AML-193 (cell line): ENCODE results near the gene MOB3B.
"Not testable (repeated sequence)": the region's sequence is repeated elsewhere in the genome, so short reads cannot be mapped to it uniquely, and the experiment has no call there.

Source experiments
- DNase-seq, 2 experiments: peaks; one replicate each; lab custom pipeline; 2025; lab: John Stamatoyannopoulos, UW

The MOB3B gene

DNA sequence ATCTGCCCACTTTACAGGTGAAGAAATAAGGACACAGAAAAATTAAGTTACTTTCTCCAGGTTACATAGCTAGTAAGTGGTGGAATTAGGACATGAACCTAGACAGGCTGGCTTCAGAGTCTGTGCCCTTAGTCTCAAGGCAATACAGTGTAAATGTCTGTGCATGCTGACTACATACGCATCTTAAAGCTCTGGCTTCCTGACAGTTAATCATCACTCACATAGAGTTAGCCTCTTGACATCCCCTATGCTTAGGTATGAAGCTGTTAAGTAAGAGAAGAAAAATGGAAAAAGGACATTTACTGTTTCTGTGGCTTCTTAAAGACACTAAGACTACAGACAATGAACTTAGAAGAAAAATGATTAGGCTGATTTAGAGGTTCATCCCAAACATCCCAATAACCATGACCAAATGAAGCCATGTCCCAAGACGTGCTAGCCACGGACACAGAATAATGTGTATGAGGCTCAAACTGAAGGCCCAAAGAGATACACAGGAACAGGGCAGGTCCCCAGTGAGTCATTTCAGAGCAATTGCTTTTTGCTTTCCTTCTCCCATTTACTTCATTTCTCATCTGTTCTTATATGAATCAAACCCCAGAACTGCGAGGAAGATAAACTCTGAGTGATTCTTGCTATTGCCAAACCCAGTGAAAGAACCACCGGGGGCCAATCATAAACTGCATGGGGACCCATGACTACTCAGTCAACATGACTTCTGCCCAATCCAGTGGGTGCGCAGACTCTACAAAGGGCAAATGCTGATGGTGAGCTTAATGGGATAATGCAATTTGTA is 105.5 kb downstream of the MOB3B start:
- DNase-seq = no peak

DNA sequence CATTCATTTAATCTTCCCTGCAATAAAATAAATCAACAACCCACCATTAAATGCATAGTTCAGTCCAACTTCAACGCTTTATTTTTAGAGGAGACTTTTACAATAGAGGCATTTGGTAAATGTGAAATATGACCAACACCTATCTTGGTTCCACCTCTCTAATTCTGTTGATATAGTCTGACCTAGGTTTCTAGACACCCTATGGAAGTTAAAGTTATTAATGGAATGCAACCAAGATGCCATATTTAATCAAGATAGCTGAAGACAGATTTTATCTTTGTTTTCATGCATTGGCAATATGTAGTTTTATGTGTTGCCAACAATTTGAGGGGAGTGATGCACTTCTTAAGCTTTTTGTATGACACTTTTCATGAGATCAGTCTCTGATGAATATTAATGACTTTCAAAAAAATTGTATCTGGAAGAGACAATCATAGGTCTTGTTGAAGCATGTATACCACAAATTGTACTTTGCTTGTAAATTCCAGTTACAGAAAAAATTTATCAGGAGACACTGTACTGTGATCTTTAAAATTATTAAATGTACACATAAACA is 107.3 kb downstream of the MOB3B start:
- DNase-seq = no peak

DNA sequence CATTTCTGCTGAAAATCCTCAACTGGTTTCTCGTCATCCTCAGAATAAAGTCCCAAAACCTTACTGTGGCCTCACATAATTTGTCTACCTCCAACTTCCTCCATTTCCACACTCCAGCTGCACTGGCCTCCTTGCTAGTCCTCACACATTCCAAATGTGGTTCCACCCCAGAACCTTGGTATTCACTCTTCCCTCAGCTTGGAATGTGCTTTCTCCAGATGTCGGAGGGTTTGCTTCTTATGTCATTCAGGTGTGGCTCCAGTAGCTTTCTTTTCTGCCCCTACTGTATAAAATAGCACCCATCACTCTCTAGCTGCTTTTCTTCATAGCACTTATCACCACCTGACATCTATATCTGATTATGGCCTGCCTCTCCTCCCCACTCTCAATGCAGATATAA is 108.0 kb downstream of the MOB3B start:
- no peak for DNase-seq

DNA sequence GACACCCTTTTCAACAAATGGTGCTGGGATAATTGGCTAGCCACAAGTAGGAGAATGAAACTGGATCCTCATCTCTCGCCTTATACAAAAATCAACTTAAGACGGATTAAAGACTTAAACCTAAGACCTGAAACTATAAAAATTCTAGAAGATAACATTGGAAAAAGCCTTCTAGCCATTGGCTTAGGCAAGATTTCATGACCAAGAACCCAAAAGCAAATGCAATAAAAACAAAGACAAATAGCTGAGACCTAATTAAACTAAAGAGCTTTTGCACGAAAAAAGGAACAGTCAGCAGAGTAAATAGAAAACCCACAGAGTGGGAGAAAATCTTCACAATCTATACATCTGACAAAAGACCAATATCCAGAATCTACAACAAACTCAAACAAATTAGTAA is 110.1 kb downstream of the MOB3B start:
- not testable (repeated sequence) for DNase-seq

DNA sequence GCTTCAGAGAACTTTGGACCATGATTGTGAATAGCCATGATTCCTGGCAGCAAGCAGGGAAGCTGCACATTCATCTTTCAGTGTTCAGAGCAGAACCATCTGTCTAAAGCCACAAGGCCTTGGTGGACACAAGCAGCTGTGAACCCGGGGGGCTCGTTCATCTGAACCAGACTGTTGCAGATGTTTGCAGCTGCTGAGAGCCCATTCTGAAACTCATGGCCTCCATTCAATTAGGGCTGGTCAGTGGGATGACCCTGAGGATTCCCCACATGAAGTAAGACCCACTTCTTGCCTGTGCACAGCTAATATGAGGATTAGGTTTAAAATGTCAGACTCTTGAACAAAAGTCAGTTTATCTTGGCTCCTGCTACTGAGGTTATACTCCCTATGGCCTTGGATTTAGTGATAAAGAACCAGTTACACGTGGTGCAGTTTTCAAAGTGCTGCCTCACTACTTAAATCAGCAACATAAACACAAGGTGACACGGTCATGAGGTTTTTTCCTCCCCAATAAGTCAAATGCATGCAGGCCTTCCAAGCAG is 115.3 kb downstream of the MOB3B start:
- DNase-seq = no peak

DNA sequence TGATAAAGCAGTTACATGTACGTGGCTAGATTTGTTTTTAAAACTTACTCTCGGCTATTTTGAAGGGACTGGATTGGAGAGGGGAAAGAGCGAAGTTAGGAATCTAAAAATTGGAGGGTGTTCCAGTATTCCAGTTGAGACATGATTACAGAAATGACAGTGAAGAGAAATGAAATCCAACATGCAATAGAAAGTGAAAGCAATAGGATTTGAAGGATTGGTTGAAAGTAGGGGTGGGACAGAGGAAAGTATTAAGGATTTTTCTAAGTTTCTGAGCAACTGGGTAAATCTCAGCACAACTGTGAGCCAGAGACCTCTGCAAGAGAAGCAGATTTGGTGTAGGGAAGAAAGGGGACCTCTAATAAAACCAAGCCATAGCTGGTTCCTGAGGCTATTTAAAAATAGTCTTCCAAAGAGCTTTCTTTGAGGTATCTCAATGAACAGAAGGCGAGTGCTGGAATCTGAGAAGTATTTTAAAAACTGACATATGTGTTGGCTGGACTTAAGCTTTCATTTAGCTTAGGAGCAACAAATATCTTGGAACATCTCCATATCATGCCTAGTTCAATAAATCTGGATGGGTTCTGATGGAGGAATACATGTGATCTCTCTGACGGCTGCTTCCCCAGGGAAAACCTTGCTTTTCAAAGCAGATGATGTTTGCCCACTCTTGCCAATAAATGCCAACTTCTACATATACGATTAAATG is 115.9 kb downstream of the MOB3B start:
- no peak for DNase-seq

DNA sequence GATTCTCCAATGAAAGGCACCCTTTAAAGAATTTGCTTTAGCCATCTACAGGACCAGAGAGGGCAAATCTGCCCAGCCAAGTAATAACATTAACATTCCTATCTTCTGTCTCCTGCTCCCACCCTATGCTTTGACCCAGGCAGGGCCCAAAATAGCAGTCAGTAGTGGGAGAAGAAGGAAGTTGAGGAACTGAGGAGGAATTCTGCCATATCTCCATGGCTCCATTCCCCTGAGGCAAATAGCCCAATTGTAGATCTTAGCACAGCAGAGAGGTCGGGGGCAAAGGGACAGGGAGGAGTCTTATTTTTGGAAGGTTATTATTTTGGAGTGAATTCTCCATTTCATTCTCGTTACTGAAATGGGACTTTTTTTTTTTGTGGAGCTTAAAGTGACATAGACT is 116.7 kb downstream of the MOB3B start:
- no peak for DNase-seq

DNA sequence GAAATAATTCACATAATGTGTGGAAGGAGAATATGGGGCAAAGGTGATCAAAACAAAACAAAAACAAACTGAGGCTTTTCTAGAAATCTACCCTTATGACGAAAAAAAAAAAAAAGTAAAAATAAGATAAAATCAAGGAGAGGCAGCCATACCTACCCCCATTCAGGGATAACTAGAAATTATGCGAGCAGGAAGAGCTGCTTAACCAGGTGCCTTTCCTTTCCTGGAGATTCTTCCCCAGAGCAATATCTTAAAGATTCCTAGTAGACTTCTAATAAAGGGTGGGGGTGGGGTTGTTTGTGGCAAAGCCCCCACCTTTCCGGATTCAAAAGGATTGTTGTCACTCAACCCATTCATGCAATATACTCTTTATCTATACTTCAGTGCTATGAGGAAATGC is 117.5 kb downstream of the MOB3B start:
- DNase-seq = no peak

DNA sequence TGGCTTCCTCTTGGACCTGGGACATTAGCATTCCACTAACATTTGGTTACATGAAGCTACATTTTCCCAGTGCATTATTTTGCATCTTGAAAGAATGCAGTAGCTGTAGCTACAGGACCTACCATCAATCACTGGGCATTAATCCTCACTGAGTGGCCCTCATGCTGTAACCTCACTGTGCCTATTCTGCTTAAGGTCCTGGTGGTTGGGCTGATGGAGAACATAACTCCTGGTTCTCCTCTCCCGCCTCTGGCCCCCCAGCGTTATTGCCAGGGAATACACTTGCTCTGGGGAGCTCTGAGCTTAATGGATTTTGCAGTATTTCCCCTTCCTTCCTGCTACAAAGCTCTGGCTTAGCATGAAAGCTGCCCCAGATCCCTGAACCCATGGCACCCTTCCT is 121.1 kb downstream of the MOB3B start:
- no peak for DNase-seq

DNA sequence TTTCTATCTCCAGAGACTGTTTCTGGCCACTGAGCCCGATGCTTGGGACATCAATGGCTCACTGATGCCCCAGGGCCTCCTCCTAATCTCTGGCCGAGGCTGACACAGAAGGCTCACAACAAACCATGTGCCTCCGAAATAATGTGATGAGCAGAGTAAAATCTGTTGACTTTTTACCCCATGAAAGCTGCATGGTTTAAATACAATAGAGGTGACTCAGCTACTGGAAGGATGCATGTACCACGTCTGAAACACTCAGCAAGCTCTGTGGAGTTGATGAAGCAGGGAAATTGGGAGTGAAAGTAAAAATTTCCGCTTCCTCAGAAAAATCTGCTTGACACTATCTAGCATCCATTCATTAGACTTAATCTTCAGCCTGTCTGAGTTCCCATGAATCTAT is 121.6 kb downstream of the MOB3B start:
- DNase-seq = no peak

DNA sequence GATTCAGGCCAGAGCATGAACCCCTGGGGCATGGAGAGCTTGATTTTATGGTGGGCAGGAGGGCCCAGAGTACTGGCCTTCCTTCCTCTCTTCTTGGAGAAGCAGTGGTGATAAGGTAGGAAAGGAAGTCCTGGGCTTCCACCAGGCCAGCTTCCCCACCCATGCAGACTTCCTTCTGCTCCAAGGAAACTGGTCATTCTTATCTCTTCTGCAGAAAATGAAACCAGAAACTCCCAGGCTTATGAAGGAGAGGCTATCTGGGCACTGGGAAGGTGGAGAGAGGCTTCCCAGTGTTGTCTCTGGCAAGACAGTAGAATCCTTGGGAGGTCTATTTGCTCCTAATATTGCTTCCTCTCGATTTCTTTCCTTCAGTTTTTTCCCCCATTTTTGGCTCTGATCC is 122.1 kb downstream of the MOB3B start:
- DNase-seq = no peak

DNA sequence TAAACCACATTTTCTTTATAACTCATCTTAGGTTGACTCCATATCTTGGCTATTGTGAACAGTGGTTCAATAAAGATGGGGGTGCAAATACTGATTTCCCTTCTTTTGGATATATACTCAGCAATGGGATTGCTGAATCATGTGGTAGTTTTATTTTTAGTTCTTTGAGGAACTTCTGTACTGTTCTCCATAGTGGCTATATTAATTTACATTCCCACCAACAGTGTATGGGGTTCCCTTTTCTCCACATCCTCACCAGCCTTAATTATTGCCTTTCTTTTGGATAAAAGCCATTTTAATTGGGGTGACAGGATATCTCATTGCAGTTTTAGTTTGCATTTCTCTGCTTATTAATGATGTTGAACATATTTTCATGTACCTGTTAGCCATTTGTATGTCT is 125.0 kb downstream of the MOB3B start:
- no peak for DNase-seq

DNA sequence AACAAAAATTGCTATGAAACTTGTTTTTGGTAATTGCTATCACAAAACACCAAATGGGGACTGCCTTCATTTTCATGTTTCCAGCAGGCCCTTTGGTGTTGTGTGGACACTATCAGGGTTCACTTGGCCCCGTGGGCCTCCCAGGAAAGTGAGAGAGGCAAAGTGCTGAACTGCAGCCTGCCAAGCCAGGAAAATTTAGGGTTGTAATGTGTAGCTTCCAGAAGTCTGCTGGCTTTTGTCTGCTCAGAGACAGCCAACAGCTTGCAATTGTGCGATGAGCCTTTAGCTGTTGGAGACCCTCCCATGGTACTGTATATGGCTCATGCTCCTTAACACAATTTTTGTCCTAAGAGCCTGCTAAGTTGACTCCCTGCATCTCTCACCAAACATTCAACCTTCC is 127.0 kb downstream of the MOB3B start:
- no peak for DNase-seq

DNA sequence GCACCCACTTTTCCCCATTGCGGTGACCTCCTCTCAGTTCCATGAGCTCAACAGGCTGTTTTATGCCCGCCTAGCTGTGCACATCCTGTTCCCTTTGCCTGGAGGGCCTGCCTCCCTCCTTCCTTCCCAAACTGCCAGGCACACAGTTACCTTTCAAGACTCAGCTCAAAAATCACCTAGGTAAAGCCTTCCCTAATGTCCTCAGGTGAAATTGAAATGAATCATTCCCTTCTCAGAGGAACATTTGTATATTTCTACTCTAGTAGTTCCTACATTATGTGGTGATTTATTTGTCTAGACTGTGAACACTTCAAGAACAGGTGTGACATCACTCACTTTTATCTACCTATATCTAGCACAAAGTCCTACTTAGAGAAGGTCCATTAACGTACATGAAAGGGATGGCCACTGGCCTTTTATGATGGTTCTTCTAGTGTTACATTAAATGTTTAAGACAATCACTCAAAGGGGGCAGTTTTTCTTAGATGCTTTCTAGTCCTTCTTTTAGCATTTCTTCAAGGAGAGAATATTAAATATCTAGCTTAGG is 129.2 kb downstream of the MOB3B start:
- DNase-seq = no peak

DNA sequence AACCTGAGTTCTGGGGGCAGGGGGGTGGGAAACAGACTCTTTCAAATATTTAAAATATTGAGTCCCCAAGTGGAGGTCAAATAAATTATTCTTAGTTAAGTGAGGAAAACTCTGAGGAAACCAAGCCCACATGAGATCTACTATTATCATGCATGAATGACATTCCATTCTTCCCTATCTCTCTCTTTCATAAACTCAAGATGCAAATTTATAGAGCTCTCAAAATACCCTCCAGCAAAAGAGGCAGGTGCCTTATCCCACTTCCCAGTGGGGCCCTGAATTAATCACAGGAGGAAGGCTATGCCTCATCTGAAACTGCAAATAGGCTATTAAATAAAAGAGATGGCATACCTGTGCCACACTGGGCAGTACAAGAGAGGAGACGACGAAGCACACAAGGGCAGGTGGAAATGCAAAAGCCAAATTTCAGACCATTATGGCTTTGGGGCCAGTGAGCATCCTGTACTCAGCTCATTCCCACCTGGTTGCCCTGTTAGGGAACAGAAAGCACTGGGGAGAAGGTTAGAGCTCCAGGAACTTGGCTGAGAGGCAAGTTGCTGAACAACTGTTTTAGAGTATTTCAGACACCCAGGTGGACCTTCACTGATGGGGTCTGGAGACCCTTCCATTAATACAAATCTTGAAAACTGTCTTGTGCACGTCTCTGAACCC is 130.5 kb downstream of the MOB3B start:
- DNase-seq = no peak

DNA sequence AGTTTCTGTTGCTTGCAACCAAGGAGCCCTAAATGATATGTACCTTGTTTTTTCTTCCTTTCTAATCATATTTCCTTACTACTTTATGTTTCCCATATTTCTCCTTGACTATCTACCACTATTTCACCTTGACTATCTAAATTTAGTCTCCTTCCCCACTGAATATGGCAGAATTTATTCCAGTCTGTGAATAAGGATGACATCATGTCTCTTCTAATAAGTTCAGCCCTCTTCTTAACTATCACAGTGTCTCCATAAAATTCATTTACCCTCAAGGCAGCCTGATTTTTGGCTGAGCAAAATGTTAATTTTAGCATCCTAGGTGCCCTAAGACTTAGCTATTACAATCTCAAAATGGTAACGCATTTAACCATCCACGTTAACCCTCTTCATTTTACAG is 133.1 kb downstream of the MOB3B start:
- no peak for DNase-seq

DNA sequence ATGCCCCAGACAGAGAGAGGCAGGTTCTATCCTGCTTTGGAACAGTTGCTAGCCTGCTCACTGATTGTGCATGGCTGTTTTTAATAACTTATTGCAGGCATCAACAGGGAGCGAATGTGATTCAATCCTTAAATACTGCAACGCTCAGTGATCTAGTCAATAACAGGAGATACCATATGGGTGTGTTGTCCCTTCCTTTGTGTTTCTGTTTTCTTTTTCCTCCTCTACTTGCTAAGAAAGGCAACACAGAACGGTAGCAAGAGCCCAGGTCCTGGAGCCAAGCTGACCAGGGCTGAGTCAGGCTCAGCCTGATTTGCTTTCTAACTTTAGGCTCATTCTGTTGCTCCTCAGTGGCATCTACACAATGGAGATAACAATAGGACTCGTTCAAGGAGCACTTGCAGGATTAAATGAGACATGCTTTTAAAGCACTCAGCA is 134.1 kb downstream of the MOB3B start:
- DNase-seq = no peak

DNA sequence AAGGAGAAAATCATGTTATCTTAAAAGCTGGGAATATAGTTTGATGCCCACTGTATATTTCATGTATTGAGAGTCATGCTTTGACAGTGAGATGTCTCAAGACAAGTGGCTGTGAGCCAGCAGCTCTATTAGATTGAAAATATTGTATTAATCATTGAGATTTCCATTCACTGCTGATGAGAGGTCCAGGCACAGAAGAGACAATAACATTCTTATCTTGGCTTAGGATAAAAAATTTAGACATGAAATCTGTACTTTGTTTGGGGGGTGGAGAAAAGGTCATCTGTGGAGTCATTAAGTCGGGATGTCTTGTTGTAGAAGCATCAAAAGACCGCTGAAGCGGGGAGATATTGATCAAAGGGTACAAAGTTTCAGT is 134.8 kb downstream of the MOB3B start:
- DNase-seq = no peak

DNA sequence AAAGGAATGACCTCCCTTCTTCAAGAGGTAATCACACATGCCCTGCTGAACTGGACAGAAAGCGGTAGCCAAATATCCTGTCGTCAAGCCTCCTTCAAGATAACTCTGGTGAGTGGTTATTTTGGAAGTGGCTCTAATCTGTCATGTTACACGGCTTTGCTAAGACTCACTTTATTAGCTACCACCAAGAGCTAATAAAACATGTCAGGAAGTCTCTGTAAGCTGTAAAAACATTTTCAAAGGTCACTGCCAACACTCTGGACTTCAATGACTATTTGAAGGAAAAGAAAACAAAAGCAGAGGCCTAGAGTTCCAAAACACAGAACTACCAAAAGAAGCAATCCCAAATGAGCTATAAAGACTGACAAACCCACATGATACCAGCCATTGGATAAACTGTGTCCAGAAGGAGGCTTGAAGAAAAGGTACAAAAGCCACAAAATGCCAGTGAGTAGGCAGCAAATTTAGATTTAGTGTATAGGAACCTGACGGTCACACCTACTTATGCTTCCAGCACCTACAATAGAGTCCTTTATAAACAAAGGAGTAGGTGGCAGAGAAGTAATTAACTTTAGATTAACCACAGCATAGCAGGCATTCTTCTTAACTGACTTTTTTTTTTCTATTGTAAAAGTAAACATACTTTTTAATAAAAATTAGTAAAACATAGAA is 135.3 kb downstream of the MOB3B start:
- no peak for DNase-seq

DNA sequence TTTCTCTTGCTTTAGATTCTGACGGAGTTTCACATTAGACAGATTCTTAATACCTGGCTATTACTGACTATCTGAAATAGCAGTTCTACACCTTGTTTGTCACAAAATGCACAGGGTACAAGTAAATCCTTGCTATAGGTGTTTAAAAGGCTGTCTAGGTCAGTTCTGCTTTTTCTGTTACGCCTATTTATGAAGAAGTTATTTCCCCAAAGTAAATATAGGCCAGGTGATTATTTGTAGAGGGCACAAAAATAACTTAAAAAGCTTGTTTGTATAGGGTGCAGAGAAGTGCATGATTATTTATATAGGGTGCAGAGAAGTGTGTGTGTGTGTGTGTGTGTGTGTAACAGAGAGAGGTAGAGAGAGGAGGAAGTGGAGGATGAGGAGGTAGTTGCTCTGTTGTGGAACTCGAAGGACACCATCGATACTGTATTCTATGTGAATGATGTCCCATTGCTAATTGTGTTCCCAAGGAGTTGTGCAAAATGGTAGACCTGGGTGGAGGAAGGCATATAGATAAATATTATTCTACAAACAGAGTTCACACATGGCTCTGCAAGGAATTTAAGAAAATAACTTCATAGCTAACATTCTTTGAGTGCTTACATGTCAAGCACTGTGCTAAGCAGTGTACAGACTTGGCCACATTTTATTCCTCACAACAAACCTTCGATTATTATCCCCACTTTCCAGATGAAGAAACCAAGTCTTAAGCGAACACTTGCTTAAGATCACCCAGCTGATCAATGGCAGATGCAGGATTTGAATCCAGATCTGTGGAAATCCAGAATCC is 136.4 kb downstream of the MOB3B start:
- no peak for DNase-seq

DNA sequence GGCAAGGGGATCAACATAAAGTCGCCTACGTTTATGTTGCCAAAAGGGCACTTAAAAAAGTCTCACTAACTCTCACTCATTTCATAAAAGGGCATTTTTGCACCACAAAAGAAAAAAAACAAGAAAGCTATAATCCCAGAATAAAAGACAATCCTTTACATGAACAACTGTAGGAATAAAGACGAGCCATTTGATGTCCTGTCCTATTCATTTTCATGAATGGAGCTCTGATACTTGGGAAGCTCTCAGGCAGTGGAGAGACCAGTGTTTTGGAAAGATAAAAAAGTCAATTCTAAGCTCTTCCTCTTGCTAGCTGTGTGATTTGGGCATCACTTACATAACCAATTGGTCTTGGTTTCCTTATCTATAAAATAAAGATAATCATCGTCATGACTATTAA is 137.2 kb downstream of the MOB3B start:
- no peak for DNase-seq
